H1 (cell line): ENCODE data around the gene RNU6-8. TPM values are rescaled to one million over a fixed set of nuclear protein-coding genes. Genes with fewer than 3 reads are reported as not detected.

Source experiments
- ASH2L ChIP-seq: fragments of 200-600, 300-600 bp; sonication (generic); IDR thresholded peaks from one replicate; pipeline ENCODE4 v1.7.1; 2017; ENCODE audit warnings: low read length
- ATF3 ChIP-seq: IDR thresholded peaks from 2 replicates; pipeline ENCODE4 v1.6.1; 2011; ENCODE audit warnings: low read depth, mild to moderate bottlenecking, low read length; ENCODE audit not compliant: insufficient read depth
- BCL11A ChIP-seq, 2 experiments: IDR thresholded peaks; one replicate each; pipeline ENCODE4 v1.6.1; 2011; ENCODE audit warnings: low read depth in 2 of 2, low read length in 2 of 2, mild to moderate bottlenecking in 2 of 2
- CHD1 ChIP-seq: IDR thresholded peaks from 2 replicates; pipeline ENCODE4 v1.6.1; 2012; ENCODE audit warnings: low read depth, low read length, improper control_type of control experiment
- CTBP2 ChIP-seq: IDR thresholded peaks from 2 replicates; pipeline ENCODE4 v1.7.0; 2011; ENCODE audit warnings: borderline replicate concordance, mild to moderate bottlenecking, moderate library complexity, mixed read lengths, low read length; ENCODE audit not compliant: insufficient read depth, insufficient read length
- EGR1 ChIP-seq: IDR thresholded peaks from 2 replicates; pipeline ENCODE4 v1.6.1; 2011; ENCODE audit warnings: low read depth, low read length, borderline replicate concordance
- EP300 ChIP-seq, 2 experiments: IDR thresholded peaks; 1 replicate in 1 of 2; 2 replicates in 1 of 2; pipeline ENCODE4 v1.6.1; 2011 to 2012; ENCODE audit warnings: low read depth in 2 of 2, low read length in 2 of 2, mild to moderate bottlenecking in 2 of 2, borderline replicate concordance in 1 of 2, inconsistent platforms in 1 of 2, moderate library complexity in 1 of 2
- EZH2 ChIP-seq: fragments of 200-600 bp; sonication (generic); IDR thresholded peaks from 2 replicates; pipeline ENCODE4 v1.7.1; 2012; ENCODE audit warnings: low read depth, mild to moderate bottlenecking, moderate library complexity, low read length, inconsistent platforms; ENCODE audit not compliant: severe bottlenecking
- FOSL1 ChIP-seq: IDR thresholded peaks from 2 replicates; pipeline ENCODE4 v1.6.1; 2011; ENCODE audit warnings: mild to moderate bottlenecking, low read depth, low read length, moderate library complexity; ENCODE audit not compliant: insufficient read depth
- GABPA ChIP-seq: IDR thresholded peaks from 2 replicates; pipeline ENCODE4 v1.6.1; 2011; ENCODE audit warnings: mild to moderate bottlenecking, low read length, moderate library complexity, borderline replicate concordance; ENCODE audit not compliant: insufficient read depth
- HDAC2 ChIP-seq, 2 experiments: fragments of 300-600 bp in 1 of 2; sonication (generic) in 1 of 2; IDR thresholded peaks; 2 replicates each; pipeline ENCODE4 v1.6.1; 2011 to 2012; ENCODE audit warnings: low read depth in 2 of 2, low read length in 2 of 2, mild to moderate bottlenecking in 2 of 2, moderate library complexity in 2 of 2, borderline replicate concordance in 1 of 2, inconsistent platforms in 1 of 2
- KDM1A ChIP-seq: fragments of 200-600, 300-600 bp; sonication (generic); IDR thresholded peaks from 2 replicates; pipeline ENCODE4 v1.7.1; 2016; ENCODE audit warnings: mild to moderate bottlenecking, low read length, borderline replicate concordance
- KDM4A ChIP-seq: IDR thresholded peaks from one replicate; pipeline ENCODE4 v1.7.1; 2012; ENCODE audit warnings: low read depth, mild to moderate bottlenecking, moderate library complexity, low read length, inconsistent platforms; ENCODE audit not compliant: severe bottlenecking
- MAX ChIP-seq: IDR thresholded peaks from 2 replicates; pipeline ENCODE4 v1.6.1; 2012; ENCODE audit warnings: inconsistent platforms
- RAD21 ChIP-seq, 2 experiments: IDR thresholded peaks in 1 of 2; conservative IDR thresholded peaks in 1 of 2; 2 replicates each; pipeline ENCODE4 v1.6.1; 2011; ENCODE audit warnings: low read depth in 2 of 2, low read length in 2 of 2, improper control_type of control experiment in 1 of 2, inconsistent platforms in 1 of 2, mild to moderate bottlenecking in 1 of 2, moderate library complexity in 1 of 2
- SIN3A ChIP-seq, 2 experiments: IDR thresholded peaks in 1 of 2; conservative IDR thresholded peaks in 1 of 2; 2 replicates each; pipeline ENCODE4 v1.6.1; 2011 to 2012; ENCODE audit warnings: low read length in 2 of 2, improper control_type of control experiment in 1 of 2, low read depth in 1 of 2, mild to moderate bottlenecking in 1 of 2
- SP1 ChIP-seq: IDR thresholded peaks from 2 replicates; pipeline ENCODE4 v1.6.1; 2011; ENCODE audit warnings: low read depth, low read length
- SP2 ChIP-seq: IDR thresholded peaks from 2 replicates; pipeline ENCODE4 v1.6.1; 2012; ENCODE audit warnings: mild to moderate bottlenecking, low read length, inconsistent platforms
- SP4 ChIP-seq: IDR thresholded peaks from 2 replicates; pipeline ENCODE4 v1.6.1; 2012; ENCODE audit warnings: low read length, inconsistent platforms
- SUZ12 ChIP-seq: fragments of 200-600 bp; sonication (generic); IDR thresholded peaks from 2 replicates; pipeline ENCODE4 v1.6.1; 2012; ENCODE audit warnings: mild to moderate bottlenecking, inconsistent platforms, low read length, moderate library complexity, mixed read lengths
- TAF1 ChIP-seq: IDR thresholded peaks from 2 replicates; pipeline ENCODE4 v1.6.1; 2011; ENCODE audit warnings: mild to moderate bottlenecking, low read depth, low read length
- TBP ChIP-seq: IDR thresholded peaks from 2 replicates; pipeline ENCODE4 v1.6.1; 2011; ENCODE audit warnings: low read depth, low read length, improper control_type of control experiment
- TCF12 ChIP-seq: IDR thresholded peaks from 2 replicates; pipeline ENCODE4 v1.6.1; 2011; ENCODE audit warnings: low read depth, mild to moderate bottlenecking, low read length
- polyA plus RNA-seq, 7 experiments: library from polyadenylated mRNA; depleted of rRNA in 3 of 7; stranded (reverse) in 5 of 7; unstranded in 2 of 7; fragments of >200 nt in 5 of 7; fragments of 200-250 nt in 2 of 7; gene quantifications; 1 replicate in 5 of 7; 2 replicates in 1 of 7; 4 replicates in 1 of 7; pipeline versions ENCODE4 v1.2.1 to v1.2.3, GENCODE V29; 2011 to 2013; ENCODE audit warnings: missing spikeins in 2 of 7, mixed read lengths in 2 of 7
- total RNA-seq: library from RNA; stranded (reverse); fragmentation: NEBNext Ultra II Directional; extraction: Animal tissue kit (Norgen Biotek cat#: 25700); gene quantifications from 2 replicates; pipeline ENCODE4 v1.2.1, GENCODE V29; 2021

RNU6-8 gene
- total and polyA plus RNA-seq, 2 of the 8 experiments (the other 6 are each of a cell fraction or from before 2014, with no cell fraction given), result not detected

- peak; percentile 43; the same call in 1 of the 2 replicates for TF ChIP-seq MAX
- no peak for TF ChIP-seq KDM1A
- TF ChIP-seq EP300 (IDR thresholded peaks at IDR 0.05; ENCODE audit: borderline replicate concordance in 1 of 2, low read depth in 2 of 2, low read length in 2 of 2), result no peak
- no peak for TF ChIP-seq ATF3
- TF ChIP-seq TCF12, result peak; percentile 83; the same call in 1 of the 2 replicates
- TF ChIP-seq EGR1, result no peak
- no peak for TF ChIP-seq TBP
- no peak for TF ChIP-seq BCL11A (IDR thresholded peaks at IDR 0.05; ENCODE audit: low read depth in 2 of 2, low read length in 2 of 2)
- no peak for TF ChIP-seq CTBP2
- peak; percentile 2 to 12; a peak in 1 of 4 replicates for TF ChIP-seq RAD21 (IDR thresholded peaks at IDR 0.05 in 1 of 2, conservative IDR thresholded peaks at IDR 0.05 in 1 of 2; ENCODE audit: low read depth in 2 of 2, low read length in 2 of 2)
- peak; percentile 79 for TF ChIP-seq KDM4A
- no peak for TF ChIP-seq EZH2
- no peak for TF ChIP-seq CHD1
- peak; percentile 68 to 90; a peak in 2 of 4 replicates for TF ChIP-seq SIN3A (conservative IDR thresholded peaks at IDR 0.05 in 1 of 2, IDR thresholded peaks at IDR 0.05 in 1 of 2; ENCODE audit: low read depth in 1 of 2, low read length in 2 of 2)
- TF ChIP-seq FOSL1, result no peak
- TF ChIP-seq ASH2L, result no peak
- peak; percentile 23 to 85; a peak in 1 of 4 replicates for TF ChIP-seq HDAC2 (IDR thresholded peaks at IDR 0.05; ENCODE audit: borderline replicate concordance in 1 of 2, low read depth in 2 of 2, low read length in 2 of 2)
- TF ChIP-seq GABPA, result no peak
- TF ChIP-seq TAF1, result peak; percentile 17; the same call in 1 of the 2 replicates
- no peak for TF ChIP-seq SP4
- no peak for TF ChIP-seq SUZ12
- TF ChIP-seq SP2, result no peak
- no peak for TF ChIP-seq SP1
Observed at GRCh38 chr14:32201193-32201815, 1.8 kb downstream of the RNU6-8 start (continued).
